Fibroblast of lung (primary cell): Measurements from ENCODE around the gene NCBP2.

Source experiments
- EZH2 ChIP-seq: IDR thresholded peaks from 2 replicates; pipeline ENCODE4 v1.5.1; 2012; ENCODE audit warnings: low read length, control low read depth, mild to moderate bottlenecking; ENCODE audit errors: missing control alignments
- TF ChIP-seq, protein P1 (sequence below), 2 donors: IDR thresholded peaks in 1 of 2; conservative IDR thresholded peaks in 1 of 2; 1 replicate in 1 of 2; 2 replicates in 1 of 2; pipeline ENCODE4 v1.5.1; 2011 to 2012; ENCODE audit warnings: low read length in 2 of 2, control low read depth in 1 of 2, inconsistent platforms in 1 of 2, low read depth in 1 of 2, mild to moderate bottlenecking in 1 of 2

DNA sequence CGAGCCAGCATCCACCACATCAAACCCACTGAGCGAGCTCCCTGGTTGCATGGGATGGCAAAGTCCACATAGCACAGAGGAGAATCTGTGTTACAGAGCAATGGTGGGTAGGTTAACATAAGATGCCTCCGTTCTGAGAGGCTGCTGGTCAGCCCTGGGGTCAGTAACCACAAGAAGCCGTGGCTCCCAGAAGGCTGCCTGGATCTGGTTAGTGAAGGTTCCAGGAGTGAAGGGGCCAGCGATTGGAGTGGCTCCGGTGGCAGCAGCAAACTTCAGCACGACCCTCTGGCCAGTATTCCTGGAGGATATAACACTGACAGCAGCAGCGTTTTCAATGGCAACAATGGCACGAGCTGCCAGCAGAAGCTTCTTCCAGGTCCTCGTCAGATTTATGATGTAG is 44.7 kb upstream of the NCBP2 start:
- TF ChIP-seq, protein P1, sequence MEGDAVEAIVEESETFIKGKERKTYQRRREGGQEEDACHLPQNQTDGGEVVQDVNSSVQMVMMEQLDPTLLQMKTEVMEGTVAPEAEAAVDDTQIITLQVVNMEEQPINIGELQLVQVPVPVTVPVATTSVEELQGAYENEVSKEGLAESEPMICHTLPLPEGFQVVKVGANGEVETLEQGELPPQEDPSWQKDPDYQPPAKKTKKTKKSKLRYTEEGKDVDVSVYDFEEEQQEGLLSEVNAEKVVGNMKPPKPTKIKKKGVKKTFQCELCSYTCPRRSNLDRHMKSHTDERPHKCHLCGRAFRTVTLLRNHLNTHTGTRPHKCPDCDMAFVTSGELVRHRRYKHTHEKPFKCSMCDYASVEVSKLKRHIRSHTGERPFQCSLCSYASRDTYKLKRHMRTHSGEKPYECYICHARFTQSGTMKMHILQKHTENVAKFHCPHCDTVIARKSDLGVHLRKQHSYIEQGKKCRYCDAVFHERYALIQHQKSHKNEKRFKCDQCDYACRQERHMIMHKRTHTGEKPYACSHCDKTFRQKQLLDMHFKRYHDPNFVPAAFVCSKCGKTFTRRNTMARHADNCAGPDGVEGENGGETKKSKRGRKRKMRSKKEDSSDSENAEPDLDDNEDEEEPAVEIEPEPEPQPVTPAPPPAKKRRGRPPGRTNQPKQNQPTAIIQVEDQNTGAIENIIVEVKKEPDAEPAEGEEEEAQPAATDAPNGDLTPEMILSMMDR (conservative IDR thresholded peaks at IDR 0.05 in 1 of 2, IDR thresholded peaks at IDR 0.05 in 1 of 2; ENCODE audit: low read depth in 1 of 2, low read length in 2 of 2): no peak
- TF ChIP-seq EZH2: no peak
